ENCODE measurements around the gene RAVER2.

GRCh38 chr1:64839261-64839660 is 94.4 kb downstream of the RAVER2 start:
- no peak for TF ChIP-seq RAD21 (CRISPR knock-in tag; IDR thresholded peaks at IDR 0.05)
- no peak for TF ChIP-seq EZH2 (conservative IDR thresholded peaks at IDR 0.05; ENCODE audit: low read depth, low read length)
- TF ChIP-seq HDAC2 (CRISPR knock-in tag; IDR thresholded peaks at IDR 0.05) = no peak
- TF ChIP-seq SMAD3 (CRISPR knock-in tag; IDR thresholded peaks at IDR 0.05) = no peak
- TF ChIP-seq CTCF (CRISPR knock-in tag; IDR thresholded peaks at IDR 0.05) = no peak
